ENCODE results near the gene LAGE3. TPM values are rescaled to one million over a fixed set of nuclear protein-coding genes. Genes with fewer than 3 reads are reported as not detected.

LAGE3 gene
- total RNA-seq (16.2 TPM), polyA plus RNA-seq (ENCODE audit: insufficient read depth in 1 of 8, insufficient read length in 8 of 8, low replicate concordance in 1 of 8) (10 to 100 TPM; 12.1 to 15.9 (median 14.5) TPM)
- long read RNA-seq, donor 1, partial matches to known transcripts: 0 of 3 reads
- long read RNA-seq, donor 1, other reads (novel, unspliced or antisense): 0 of 3 reads
- long read RNA-seq, donor 2, partial matches to known transcripts: 0 of 2 reads
- long read RNA-seq, donor 2, other reads (novel, unspliced or antisense): 0 of 2 reads
- long read RNA-seq, donor 3, transcript LAGE3-201 (3 exons, 949 nt): major isoform, 17 of 17 reads
- long read RNA-seq, donor 3, partial matches to known transcripts: 0 of 17 reads
- long read RNA-seq, donor 3, other reads (novel, unspliced or antisense): 0 of 17 reads
- long read RNA-seq, donor 4, transcript LAGE3-201 (3 exons, 949 nt): major isoform, 13 of 13 reads
- long read RNA-seq, donor 4, partial matches to known transcripts: 0 of 13 reads
- long read RNA-seq, donor 4, other reads (novel, unspliced or antisense): 0 of 13 reads
- long read RNA-seq, donor 5, transcript LAGE3-201 (3 exons, 949 nt): major isoform, 36 of 36 reads
- long read RNA-seq, donor 5, partial matches to known transcripts: 0 of 36 reads
- long read RNA-seq, donor 5, other reads (novel, unspliced or antisense): 0 of 36 reads
- long read RNA-seq, donor 6, transcript LAGE3-201 (3 exons, 949 nt): major isoform, 37 of 37 reads
- long read RNA-seq, donor 6, partial matches to known transcripts: 0 of 37 reads
- long read RNA-seq, donor 6, other reads (novel, unspliced or antisense): 0 of 37 reads
- long read RNA-seq, donor 7, transcript LAGE3-201 (3 exons, 949 nt): major isoform, 26 of 26 reads
- long read RNA-seq, donor 7, partial matches to known transcripts: 0 of 26 reads
- long read RNA-seq, donor 7, other reads (novel, unspliced or antisense): 0 of 26 reads
- long read RNA-seq, donor 8, transcript LAGE3-201 (3 exons, 949 nt): major isoform, 12 of 12 reads
- long read RNA-seq, donor 8, partial matches to known transcripts: 0 of 12 reads
- long read RNA-seq, donor 8, other reads (novel, unspliced or antisense): 0 of 12 reads
- long read RNA-seq, donor 9, transcript LAGE3-201 (3 exons, 949 nt): major isoform, 12 of 12 reads
- long read RNA-seq, donor 9, partial matches to known transcripts: 0 of 12 reads
- long read RNA-seq, donor 9, other reads (novel, unspliced or antisense): 0 of 12 reads
- long read RNA-seq, donor 10, transcript LAGE3-201 (3 exons, 949 nt): major isoform, 26 of 26 reads
- long read RNA-seq, donor 10, partial matches to known transcripts: 0 of 26 reads
- long read RNA-seq, donor 10, other reads (novel, unspliced or antisense): 0 of 26 reads
- long read RNA-seq, donor 11, transcript LAGE3-201 (3 exons, 949 nt): major isoform, 19 of 19 reads
- long read RNA-seq, donor 11, partial matches to known transcripts: 0 of 19 reads
- long read RNA-seq, donor 11, other reads (novel, unspliced or antisense): 0 of 19 reads

GRCh38 chrX:154478728-154479622 is at the start of gene LAGE3:
TSS of gene LAGE3 (minus strand) at chrX:154479281. CDS start at chrX:154478915, 366 bp downstream.
- WGBS (ENCODE audit: insufficient coverage): 36% methylated on average over 80 of the region's 85 CpGs
- DNase-seq: peak; percentile 93
- H3K4me3 ChIP-seq (ENCODE audit: low read length): peak within 1 kb of the TSS; percentile 43
- no peaks in the 10 kb centered on the region for H3K9me3 ChIP-seq (replicated peaks; ENCODE audit: control insufficient read depth, low read depth, low read length)
- no peaks in the 10 kb centered on the region for H3K27me3 ChIP-seq (ENCODE audit: control insufficient read depth, insufficient read depth, low read length)
- H3K4me1 ChIP-seq (ENCODE audit: control insufficient read depth, insufficient read depth, low read length): peaks cover 13% of the 10 kb centered on the region
- peaks cover under 1% of the 10 kb centered on the region for H3K36me3 ChIP-seq (ENCODE audit: control insufficient read depth, insufficient read depth, low read length)
- H3K27ac ChIP-seq (ENCODE audit: low read length): peak within 1 kb of the TSS; percentile 86

GRCh38 chrX:154526901-154527675 is 48.0 kb upstream of the LAGE3 start:
- Histone ChIP-seq H3K4me3 (ENCODE audit: low read length) (peak overlapping the region; percentile 23), H3K4me1 (ENCODE audit: control insufficient read depth, insufficient read depth, low read length) (peaks cover 12% of the 10 kb centered on the region), H3K27me3 (ENCODE audit: control insufficient read depth, insufficient read depth, low read length) (no peaks in the 10 kb centered on the region), H3K9me3 (replicated peaks; ENCODE audit: control insufficient read depth, low read depth, low read length) (no peaks in the 10 kb centered on the region), H3K27ac (ENCODE audit: low read length) (peak overlapping the region; percentile 72), H3K36me3 (ENCODE audit: control insufficient read depth, insufficient read depth, low read length) (no peaks in the 10 kb centered on the region)
- 36% methylated on average over 7 of the region's 15 CpGs for WGBS (ENCODE audit: insufficient coverage)
- DNase-seq: peak; percentile 97

- no peaks in the 10 kb centered on the region for H3K9me3 ChIP-seq (replicated peaks; ENCODE audit: control insufficient read depth, low read depth, low read length)
- 92% methylated on average over 6 of the region's 14 CpGs for WGBS (ENCODE audit: insufficient coverage)
- H3K4me3 ChIP-seq (ENCODE audit: low read length): no peak overlapping the region
- peaks cover 12% of the 10 kb centered on the region for H3K4me1 ChIP-seq (ENCODE audit: control insufficient read depth, insufficient read depth, low read length)
- H3K27me3 ChIP-seq (ENCODE audit: control insufficient read depth, insufficient read depth, low read length): no peaks in the 10 kb centered on the region
- H3K36me3 ChIP-seq (ENCODE audit: control insufficient read depth, insufficient read depth, low read length): no peaks in the 10 kb centered on the region
- H3K27ac ChIP-seq (ENCODE audit: low read length): no peak overlapping the region
- DNase-seq: no peak
Observed at GRCh38 chrX:154525606-154526490, 46.8 kb upstream of the LAGE3 start.

GRCh38 chrX:154519389-154519788 is 40.3 kb upstream of the LAGE3 start:
- H3K4me3 ChIP-seq (ENCODE audit: low read length): no peak overlapping the region
- no peak for DNase-seq
- no peaks in the 10 kb centered on the region for H3K9me3 ChIP-seq (replicated peaks; ENCODE audit: control insufficient read depth, low read depth, low read length)
- H3K4me1 ChIP-seq (ENCODE audit: control insufficient read depth, insufficient read depth, low read length): peaks cover 23% of the 10 kb centered on the region
- H3K27ac ChIP-seq (ENCODE audit: low read length): no peak overlapping the region
- WGBS (ENCODE audit: insufficient coverage): 91% methylated on average over 7 of the region's 8 CpGs
- H3K36me3 ChIP-seq (ENCODE audit: control insufficient read depth, insufficient read depth, low read length): no peaks in the 10 kb centered on the region
- H3K27me3 ChIP-seq (ENCODE audit: control insufficient read depth, insufficient read depth, low read length): no peaks in the 10 kb centered on the region

GRCh38 chrX:154517101-154517781 is 38.2 kb upstream of the LAGE3 start:
- Histone ChIP-seq H3K4me1 (ENCODE audit: control insufficient read depth, insufficient read depth, low read length) (peaks cover 23% of the 10 kb centered on the region), H3K27me3 (ENCODE audit: control insufficient read depth, insufficient read depth, low read length) (no peaks in the 10 kb centered on the region), H3K36me3 (ENCODE audit: control insufficient read depth, insufficient read depth, low read length) (no peaks in the 10 kb centered on the region), H3K4me3 (ENCODE audit: low read length) (peak overlapping the region; percentile 53), H3K27ac (ENCODE audit: low read length) (peak overlapping the region; percentile 95), H3K9me3 (replicated peaks; ENCODE audit: control insufficient read depth, low read depth, low read length) (no peaks in the 10 kb centered on the region)
- WGBS (ENCODE audit: insufficient coverage): 37% methylated on average over 22 of the region's 25 CpGs
- DNase-seq: no peak

GRCh38 chrX:154516656-154517100 is 37.6 kb upstream of the LAGE3 start:
- peaks cover 23% of the 10 kb centered on the region for H3K4me1 ChIP-seq (ENCODE audit: control insufficient read depth, insufficient read depth, low read length)
- H3K27me3 ChIP-seq (ENCODE audit: control insufficient read depth, insufficient read depth, low read length): no peaks in the 10 kb centered on the region
- peak; percentile 84 for DNase-seq
- H3K27ac ChIP-seq (ENCODE audit: low read length): peak overlapping the region; percentile 95
- H3K4me3 ChIP-seq (ENCODE audit: low read length): peak overlapping the region; percentile 53
- H3K36me3 ChIP-seq (ENCODE audit: control insufficient read depth, insufficient read depth, low read length): no peaks in the 10 kb centered on the region
- WGBS (ENCODE audit: insufficient coverage): 40% methylated on average over 16 of the region's 19 CpGs
- no peaks in the 10 kb centered on the region for H3K9me3 ChIP-seq (replicated peaks; ENCODE audit: control insufficient read depth, low read depth, low read length)

GRCh38 chrX:154515966-154516655 is 37.0 kb upstream of the LAGE3 start, which contains the start of gene FAM3A:
TSS of gene FAM3A (minus strand) at chrX:154516232. CDS start at chrX:154515772, 460 bp downstream.
- H3K36me3 ChIP-seq (ENCODE audit: control insufficient read depth, insufficient read depth, low read length): peaks cover 5% of the 10 kb centered on the region
- peaks cover 23% of the 10 kb centered on the region for H3K4me1 ChIP-seq (ENCODE audit: control insufficient read depth, insufficient read depth, low read length)
- WGBS (ENCODE audit: insufficient coverage): 33% methylated on average over 54 of the region's 59 CpGs
- H3K4me3 ChIP-seq (ENCODE audit: low read length): peak within 1 kb of the TSS; percentile 67
- H3K27ac ChIP-seq (ENCODE audit: low read length): peak within 1 kb of the TSS; percentile 95
- DNase-seq: peak; percentile 95
- H3K9me3 ChIP-seq (replicated peaks; ENCODE audit: control insufficient read depth, low read depth, low read length): no peaks in the 10 kb centered on the region
- H3K27me3 ChIP-seq (ENCODE audit: control insufficient read depth, insufficient read depth, low read length): no peaks in the 10 kb centered on the region

Data from muscle of leg (tissue), 16 donors.